NCI-H2171 (cell line): Measurements from ENCODE around the gene TMEM116.
"Not testable (repeated sequence)": the region's sequence is repeated elsewhere in the genome, so short reads cannot be mapped to it uniquely, and the experiment has no call there.

Experiments
- DNase-seq: peaks from one replicate; lab custom pipeline; 2025; lab: John Stamatoyannopoulos, UW

The TMEM116 gene

DNA sequence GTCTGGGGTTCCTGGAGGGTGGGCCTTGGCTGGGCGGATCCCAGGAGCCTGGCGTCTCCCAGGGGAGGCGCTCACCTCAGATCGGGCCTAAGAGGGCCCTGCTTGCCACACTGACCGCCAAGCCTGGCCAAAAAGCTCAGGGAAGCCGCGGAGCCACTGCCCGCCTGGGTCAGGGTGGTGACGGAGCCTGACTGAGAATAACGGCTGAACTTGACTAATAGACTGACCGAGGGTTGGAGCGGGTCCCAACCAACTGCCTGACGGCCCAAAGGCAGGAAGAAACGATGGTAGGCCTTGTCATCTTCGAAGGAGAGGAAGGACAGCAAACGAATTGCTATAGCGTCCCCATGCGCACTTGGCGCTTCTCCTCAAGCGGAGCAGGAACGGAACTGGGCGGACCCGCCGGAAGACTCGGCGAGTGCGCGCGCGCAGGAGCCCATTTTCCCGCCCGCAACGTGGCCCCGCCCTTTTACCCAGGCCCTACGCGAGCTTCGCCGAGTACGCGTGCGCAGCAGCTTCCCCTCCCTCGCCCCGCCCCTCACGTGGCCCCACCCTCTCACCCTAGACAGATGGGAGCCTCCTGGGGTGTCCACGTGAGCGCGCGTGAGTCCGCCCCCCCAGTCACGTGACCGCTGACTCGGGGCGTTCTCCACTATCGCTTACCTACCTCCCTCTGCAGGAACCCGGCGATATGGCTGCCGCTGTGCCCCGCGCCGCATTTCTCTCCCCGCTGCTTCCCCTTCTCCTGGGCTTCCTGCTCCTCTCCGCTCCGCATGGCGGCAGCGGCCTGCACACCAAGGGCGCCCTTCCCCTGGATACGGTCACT is at the start of gene TMEM116, which contains the start of gene ERP29:
Gene TMEM116 (minus strand): TSS at position 391 of the 826 bp plus-strand sequence. CDS start 7,895 bp downstream, outside the sequence.
Gene ERP29 (plus strand): TSS at position 652 of the 826 bp plus-strand sequence. CDS start 40 bp downstream, at position 692.
- peak; percentile 98 for DNase-seq

DNA sequence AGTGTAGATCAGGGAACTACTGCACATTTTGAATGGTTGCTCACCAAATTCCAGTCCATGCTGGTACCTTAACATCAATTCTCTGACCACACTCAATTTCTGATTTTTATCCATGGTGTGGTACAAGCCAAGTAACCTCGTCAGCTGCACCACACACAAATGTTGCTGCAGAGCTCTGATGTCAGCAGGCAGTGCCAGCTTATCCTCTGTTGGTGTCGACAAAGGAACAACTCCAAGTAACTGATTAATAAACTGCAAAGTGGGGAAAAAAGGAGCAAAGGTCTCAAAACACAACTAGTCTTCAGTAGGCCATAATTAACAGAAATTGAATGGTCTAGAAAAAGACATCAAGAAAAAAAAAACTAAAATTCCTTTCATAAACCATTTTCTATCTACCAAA is 48.2 kb upstream of the TMEM116 start:
- DNase-seq, result no peak

DNA sequence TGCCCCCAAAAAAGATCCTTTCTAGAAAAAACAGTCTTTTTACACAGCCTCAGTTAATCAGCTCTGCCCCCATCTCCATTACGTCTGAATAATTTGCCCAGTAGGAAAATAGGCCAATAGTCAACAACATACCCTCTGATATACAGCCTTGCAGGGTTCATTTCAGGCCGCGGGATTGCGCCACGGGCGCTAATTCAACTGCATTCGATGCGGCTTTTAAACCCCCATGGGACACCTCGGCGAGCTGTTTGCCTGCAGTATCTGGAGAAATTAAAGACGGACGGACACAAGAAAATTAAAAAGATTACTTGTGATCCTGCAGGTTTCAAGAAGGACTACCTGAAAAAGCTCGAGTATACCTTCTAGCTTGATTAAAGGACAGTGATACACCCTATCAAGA is 36.4 kb upstream of the TMEM116 start:
- DNase-seq, result no peak

DNA sequence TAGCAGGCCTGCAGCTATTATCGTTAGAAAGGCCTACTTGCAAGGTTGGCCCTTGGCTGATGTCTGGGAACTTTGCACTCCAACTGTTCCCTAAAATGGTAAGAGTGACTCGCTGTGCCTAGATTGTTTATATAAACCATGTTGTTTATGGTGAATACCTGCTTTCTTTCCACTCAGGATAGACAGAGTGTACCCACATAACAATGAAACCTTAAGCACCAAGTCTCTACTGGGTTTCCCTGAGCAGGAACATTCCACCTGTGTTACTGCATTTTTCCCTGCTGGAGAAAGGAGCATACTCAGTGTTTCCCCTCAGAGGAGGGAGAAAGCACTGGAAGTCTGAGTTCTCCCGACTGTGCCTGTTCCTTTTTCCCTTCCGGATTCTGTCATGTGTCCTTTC is 33.0 kb upstream of the TMEM116 start:
- no peak for DNase-seq

DNA sequence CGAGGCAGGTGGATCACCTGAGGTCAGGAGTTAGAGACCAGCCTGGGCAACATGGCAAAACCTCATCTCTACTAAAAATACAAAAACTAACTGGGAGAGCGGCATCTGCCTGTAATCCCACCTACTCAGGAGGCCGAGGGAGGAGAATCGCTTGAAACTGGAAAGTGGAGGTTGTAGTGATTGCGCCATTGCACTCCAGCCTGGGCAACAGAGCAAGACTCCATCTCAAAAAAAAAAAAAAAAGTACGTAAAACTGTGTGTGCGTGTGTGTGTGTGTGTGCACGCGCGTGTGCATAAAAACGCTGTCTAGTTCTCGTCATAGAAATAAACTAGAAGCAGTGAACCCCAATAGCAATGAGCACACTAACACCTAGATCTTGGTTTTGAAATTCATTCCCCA is 23.6 kb upstream of the TMEM116 start:
- DNase-seq, result not testable (repeated sequence)

DNA sequence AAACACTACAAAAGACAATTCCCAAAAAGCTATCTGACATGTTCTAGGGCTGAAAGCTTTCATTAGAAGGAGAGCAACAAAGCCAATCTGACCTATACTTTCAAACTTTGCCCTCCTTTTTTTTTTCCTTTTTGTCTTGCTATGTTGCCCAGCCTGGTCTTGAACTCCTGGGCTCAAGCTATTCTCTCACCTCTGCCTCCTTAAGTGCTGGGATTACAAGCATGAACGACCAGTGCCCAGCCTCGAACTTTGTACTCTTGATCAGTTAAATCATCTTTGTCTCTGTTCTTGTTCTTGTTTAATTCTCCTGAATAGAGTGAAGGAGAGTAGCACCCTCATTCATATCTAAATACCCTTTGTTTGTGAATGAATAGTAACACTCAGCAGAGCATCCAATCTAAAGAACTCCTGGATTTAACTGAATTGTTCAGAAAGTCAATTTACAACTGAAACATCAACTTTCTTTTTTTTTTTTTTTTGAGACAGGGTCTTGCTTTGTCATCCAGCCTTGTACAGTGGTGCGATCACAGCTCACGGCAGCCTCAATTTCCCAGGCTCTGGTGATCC is 22.3 kb upstream of the TMEM116 start:
- DNase-seq, result no peak

DNA sequence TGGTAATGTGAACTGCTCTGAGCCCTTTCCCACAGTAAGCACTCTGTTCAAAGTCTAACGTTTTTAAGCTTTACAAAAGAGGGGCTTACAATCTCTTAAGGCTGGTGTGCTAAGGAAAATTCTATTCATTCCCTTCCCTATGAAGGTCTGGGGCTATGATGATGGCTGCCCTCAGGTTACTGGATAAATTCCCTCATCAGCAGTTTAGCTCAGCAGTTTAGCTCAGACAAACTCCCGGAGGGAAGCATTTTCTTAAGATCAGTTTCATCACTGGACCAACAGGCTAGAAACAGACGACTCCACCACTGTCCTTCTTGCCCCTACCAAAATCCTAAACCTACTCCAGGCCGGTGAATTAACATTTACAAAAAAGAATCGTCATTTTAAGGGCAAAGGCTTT is 19.3 kb upstream of the TMEM116 start:
- DNase-seq, result no peak

DNA sequence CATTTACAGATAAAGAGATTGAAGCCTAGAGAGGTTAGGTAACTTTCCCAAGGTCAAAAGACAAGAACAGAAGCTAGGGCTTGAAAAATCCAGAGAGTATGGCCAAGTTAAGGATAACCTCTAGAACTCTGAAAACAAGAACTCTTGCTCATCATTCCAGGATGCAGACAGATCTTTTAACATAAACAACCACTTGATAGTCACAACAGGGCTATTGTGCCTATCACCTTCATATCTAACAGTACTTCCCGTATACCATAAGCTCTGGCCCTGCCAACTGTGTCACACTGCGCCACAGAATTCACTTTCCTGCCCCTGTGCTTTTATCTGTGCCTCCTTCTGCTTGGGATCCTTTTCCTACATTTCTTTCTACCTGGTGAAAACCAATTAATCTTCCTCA is 18.5 kb upstream of the TMEM116 start:
- no peak for DNase-seq

DNA sequence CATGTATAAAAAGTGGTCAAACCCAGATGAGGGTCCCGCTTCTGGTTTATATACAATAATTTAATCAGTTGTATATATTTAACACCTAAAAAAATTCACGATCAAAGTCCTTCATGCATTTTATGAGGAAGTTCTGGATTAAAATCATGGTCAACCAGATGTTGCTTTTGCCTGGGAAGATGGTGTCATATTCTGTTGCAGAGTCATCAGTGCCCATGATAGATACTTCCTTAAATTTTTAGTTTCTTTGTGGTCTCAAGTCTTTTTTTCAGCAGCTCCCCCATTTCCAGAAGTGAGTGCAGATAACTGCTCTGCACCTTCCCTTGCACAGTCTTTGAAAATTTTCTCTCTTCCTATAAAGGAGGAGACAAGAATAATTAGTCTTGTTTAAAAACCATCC is 16.3 kb upstream of the TMEM116 start:
- no peak for DNase-seq

DNA sequence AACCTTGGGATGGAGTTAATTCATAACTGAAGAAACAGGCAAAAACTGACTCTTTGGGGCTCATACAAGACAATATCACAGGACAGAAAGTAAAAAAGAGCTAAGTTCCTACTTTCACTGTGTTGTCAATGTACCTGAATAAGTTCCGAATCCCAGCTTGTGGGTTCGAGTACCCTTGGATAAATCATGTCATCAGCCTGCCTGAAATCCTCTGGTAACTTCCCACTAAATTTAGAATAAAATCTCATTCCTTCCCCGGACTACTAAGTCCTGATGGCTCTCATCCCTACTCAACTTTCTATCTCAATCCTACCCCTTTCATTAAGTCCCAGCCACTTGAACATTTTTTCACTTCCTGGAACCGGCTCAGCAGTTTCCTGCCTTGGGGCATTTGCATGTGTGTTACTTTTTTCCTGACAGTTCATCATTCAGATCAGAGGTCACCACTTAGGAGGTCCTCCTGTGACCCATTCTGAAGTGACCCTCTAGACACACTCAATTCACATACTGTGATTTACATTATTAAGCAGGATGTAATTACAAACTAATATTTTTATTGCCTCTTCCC is 12.9 kb upstream of the TMEM116 start:
- no peak for DNase-seq

DNA sequence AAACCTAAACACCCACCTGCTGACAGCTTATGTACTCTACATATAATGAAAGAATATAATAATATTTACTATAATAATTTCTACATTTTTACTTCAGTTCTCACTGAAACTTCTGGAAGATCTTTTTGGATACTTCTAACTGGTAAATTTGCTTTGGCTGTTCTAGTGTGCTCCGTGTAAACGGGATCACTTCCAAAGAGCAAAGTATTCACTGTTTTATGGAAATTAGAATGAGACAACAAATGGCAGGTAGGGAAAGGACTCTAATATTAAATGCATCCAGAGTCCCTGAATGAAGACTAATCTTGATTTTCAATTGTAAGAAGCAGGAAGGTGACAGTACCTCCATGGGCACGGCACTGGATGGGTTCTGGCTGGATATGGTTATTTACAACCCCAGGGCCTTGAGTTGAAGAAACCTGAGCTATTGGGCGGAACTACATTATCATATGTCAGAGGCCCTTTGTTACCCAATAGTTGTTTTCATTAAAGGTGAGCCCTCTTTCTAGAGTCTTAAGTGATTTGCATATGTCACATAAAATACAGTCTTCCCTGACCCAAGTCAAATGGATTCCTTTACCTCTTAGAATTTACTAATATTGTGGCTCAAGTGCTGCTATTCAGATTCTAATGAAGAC is 10.9 kb upstream of the TMEM116 start:
- DNase-seq, result no peak

DNA sequence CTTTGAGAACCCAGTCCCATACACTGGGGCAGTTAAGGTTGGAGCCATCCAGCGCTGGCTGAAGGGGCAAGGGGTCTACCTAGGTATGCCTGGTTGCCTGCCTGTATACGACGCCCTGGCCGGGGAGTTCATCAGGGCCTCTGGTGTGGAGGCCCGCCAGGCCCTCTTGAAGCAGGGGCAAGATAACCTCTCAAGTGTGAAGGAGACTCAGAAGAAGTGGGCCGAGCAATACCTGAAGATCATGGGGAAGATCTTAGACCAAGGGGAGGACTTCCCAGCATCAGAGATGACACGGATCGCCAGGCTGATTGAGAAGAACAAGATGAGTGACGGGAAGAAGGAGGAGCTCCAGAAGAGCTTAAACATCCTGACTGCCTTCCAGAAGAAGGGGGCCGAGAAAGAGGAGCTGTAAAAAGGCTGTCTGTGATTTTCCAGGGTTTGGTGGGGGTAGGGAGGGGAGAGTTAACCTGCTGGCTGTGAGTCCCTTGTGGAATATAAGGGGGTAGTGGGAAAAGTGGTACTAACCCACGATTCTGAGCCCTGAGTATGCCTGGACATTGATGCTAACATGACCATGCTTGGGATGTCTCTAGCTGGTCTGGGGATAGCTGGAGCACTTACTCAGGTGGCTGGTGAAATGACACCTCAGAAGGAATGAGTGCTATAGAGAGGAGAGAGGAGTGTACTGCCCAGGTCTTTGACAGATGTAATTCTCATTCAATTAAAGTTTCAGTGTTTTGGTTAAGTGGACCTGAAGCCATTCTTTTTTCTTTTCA is 9.5 kb upstream of the TMEM116 start:
- no peak for DNase-seq

DNA sequence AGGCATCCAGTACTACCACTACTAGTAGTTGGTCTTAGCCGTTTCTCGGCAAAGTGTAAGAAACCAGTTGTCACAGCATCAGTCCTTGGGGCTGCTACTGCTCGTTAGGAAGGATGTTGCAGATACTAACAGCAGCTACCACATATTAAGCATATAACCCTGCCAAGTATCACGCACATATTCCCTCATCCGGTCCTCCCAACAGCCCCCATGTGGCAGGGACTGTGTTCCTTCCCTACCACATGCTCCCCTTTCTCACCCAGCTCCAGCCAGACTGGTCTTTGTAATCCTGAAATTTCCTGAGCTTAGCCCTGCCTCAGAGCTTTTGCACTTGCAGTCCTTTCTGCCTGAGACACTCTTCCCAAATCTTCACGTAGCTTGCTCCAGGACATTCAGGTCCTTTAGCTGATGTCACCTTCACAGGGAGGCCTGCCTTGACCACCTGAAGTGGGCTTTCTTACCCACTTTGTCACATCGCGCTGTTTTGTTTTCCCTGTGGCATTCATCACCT is 8.0 kb upstream of the TMEM116 start:
- DNase-seq, result no peak

DNA sequence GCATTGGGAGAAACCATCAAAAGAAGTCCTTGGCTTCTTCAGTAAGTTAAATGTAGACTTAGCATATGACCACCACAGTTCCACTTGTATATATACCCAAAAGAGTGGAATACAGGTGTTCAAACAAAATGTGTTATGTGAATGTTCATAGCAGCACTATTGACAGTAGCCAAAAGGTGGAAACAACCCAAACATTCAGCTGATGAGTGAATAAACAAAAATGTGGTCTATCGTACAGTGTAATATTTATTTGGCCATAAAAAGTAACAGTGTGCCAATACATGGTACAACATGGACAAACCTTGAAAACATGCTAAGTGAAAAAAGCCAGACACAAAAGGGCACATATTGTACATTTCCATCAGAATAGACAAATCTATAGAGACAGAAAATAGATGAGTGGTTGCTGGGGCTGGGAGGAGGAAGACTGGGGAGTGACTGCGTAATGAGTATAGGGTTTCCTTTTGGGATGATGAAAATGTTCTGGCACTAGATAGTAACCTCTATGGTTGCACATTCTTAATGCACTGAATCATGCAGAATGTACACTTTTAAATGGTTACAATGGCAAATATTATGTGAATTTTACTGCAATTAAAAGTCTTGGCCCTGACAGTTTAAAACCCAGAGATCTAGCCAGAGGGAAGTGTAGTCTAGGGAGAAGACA is 5.7 kb upstream of the TMEM116 start:
- no peak for DNase-seq

DNA sequence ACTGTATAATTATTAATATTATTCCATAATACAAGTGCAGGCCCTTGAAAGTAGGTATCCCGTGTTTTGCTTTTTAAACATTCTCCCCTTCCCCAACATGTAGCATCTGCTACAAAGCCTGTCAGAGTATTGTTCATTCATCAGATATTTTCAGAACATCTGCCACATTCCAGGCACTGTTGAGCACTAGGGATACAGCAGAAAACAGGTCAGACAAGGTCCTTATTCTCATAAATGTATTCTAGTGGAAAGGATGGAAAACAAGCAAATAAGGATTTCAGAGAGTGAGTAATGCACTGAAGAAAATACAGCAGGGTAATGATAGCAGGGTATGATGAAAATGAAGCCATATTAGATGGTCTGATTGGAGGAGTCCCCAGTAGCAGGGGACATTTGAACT is 4.1 kb upstream of the TMEM116 start:
- DNase-seq, result no peak

DNA sequence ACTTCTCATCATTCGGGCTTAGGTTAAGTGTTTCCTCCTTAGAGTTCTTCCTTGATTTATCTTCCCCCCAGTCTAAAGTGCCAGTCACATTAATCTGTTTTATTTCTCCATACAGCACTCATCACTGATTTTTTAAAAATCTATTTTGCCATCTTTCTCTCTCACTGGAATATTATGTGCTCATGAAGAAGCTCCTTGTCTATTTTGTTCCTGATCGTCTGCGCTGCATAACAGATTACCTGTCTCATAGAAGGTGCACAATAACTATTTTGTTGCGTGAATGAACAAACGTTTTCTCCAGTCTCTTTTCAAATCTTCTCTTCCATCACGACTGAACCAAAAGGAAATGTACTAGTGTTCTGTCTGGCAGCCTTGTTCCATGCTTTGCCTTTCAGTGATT is 3.0 kb upstream of the TMEM116 start:
- DNase-seq, result no peak

DNA sequence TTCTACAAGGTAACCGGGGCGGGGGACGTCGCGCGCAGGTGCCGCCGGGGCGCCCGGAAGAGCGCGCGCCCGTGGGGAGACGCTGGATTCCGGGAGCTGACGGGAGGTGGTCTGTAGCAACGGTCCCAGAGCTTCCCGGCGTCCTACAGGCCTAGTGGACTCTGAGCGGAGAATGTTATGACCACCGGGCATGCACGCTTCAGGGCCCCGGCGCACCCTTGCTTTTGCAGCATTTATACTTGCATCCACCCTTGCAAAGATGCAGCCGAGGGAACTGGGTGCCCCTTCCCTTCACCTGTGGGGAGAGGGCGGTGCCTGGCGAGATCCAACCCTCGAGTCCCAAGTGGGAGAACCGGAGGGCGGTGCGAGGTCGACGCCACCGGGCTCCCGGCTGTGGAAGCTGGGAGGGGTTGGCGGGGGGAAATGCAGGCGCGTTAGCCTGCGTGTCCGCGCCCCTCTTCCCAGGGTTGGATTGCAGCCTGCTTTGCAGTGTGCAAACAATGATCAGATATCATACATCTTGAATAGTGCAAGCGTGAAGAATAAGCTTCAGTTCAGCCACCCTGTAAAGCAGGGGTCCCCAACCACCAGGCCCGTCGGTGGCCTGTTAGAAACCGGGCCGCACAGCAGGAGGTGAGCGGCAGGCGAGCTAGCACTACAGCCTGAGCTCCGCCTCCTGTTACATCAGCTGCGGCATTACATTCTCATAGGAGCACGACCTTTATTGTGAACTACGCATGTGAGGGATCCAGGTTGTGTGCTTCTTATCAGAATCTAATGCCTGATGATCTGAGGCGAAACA is 837 bp upstream of the TMEM116 start:
- peak; percentile 66 for DNase-seq

DNA sequence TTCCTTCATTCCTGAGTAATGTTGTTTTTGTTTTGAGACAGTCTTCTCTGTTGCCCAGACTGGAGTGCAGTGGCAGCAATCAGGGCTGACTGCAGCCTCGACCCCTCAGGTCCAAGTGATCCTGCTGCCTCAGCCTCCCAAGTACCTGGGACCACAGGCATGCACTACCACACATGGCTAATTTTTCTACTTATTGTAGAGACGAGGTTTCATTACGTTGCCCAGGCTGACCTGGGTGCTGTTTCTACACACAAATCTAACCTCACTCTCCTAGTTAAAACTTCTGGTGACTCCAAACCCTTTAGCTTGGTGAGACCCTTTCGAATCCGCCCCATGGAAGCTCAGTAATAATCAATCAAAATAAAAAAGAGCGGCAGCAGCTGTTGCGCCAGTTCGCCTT is 1.3 kb downstream of the TMEM116 start:
- DNase-seq, result no peak

DNA sequence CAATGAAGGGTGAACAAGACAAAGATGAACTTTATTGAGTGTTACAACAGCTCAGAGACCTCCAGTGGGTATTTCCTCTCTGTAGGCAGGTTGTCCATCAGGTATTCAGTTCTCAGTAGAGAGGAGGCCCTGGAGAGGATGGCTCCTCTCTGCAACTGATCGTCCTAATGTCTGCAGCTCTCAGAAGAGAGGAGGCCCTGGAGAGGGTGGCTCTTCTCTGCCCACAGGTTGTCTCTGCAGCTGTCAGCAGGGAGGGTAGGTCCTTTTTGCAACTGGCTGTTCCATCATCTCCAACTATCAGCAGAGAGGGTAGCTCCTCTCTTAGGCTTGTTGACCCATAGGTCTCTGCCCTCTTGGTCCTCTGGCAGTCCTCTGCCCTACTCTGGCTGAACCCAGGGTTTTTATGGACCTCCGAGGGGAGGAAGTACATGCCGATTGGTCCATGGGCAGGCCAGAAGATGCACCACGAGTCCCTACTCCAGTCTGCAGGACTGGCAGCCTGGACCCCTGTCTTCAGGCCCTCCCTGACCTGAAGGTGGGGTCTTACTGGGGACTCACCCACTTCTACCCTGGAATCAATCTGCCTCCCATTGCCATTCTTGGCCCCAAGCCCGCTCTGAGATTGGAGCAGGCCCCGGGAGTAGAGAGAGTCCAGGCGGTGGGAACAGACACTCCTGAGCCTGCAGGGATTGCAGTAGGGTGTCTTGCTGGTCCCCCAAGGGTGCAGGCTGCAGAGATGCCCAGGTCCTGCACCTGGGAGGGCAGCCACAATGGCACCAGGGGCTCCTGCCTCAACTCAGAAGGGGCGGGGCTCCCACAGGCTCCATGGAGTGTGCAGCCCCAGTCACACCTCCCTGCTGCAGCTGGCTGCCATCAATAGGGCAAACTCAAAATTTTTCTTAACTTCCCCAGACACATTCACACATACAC is 2.3 kb downstream of the TMEM116 start:
- DNase-seq, result no peak
